ENCODE measurements around the gene NOCT. TPM values are rescaled to one million over a fixed set of nuclear protein-coding genes. Genes with fewer than 3 reads are reported as not detected.
"Not testable (repeated sequence)": the region's sequence is repeated elsewhere in the genome, so short reads cannot be mapped to it uniquely, and the experiment has no call there.

The NOCT gene
- total RNA-seq, 1 experiment from 2014 or later = 17.1 TPM

GRCh38 chr4:139018971-139019758, 3.6 kb downstream of the NOCT start:
- Histone ChIP-seq H3K36me3 (ENCODE audit: control insufficient read depth, insufficient read depth, low read length) (no peaks in the 10 kb centered on the region; the same call in none of the 2 replicates), H3K4me1 (ENCODE audit: control insufficient read depth, insufficient read depth, low read length) (peaks cover 23% of the 10 kb centered on the region), H3K27me3 (ENCODE audit: control insufficient read depth, insufficient read depth, low read length) (no peaks in the 10 kb centered on the region), H3K4me3 (ENCODE audit: low read depth in 2 of 2, low read length in 2 of 2) (peak overlapping the region in 1 of 2 experiments; percentile 91; a peak in 2 of 4 replicates), H3K9me3 (ENCODE audit: control insufficient read depth, insufficient read depth, low read depth, low read length) (no peaks in the 10 kb centered on the region), H3K27ac (ENCODE audit: low read length) (no peak overlapping the region)
- TF ChIP-seq TCF7L2 (IDR thresholded peaks at IDR 0.05; ENCODE audit: low read depth, low read length) (no peak), CTCF (IDR thresholded peaks at IDR 0.05) (no peak), REST (IDR thresholded peaks at IDR 0.05; ENCODE audit: insufficient read depth in 1 of 2, low read depth in 2 of 2, low read length in 1 of 2) (no peak), POLR2AphosphoS5 (IDR thresholded peaks at IDR 0.05; ENCODE audit: low read depth, low read length) (no peak), SIN3A (IDR thresholded peaks at IDR 0.05; ENCODE audit: borderline replicate concordance, insufficient read depth, low read depth, low read length) (no peak)
- in situ Hi-C loops (cut with HindIII; ENCODE audit: low pct_unique_long_range_greater_than_20kb, low sequenced_read_pairs) = no loop called here
- ChIA-PET POLR2A (no interaction called here), CTCF (no interaction called here)
- no TSS peak for BruUV-seq (replicated peaks)
- no peak for ATAC-seq
- DNase-seq (ENCODE audit: low read depth, low spot score) = no peak
- intact Hi-C loops (cut with micrococcal nuclease; ENCODE audit: unreplicated experiment) = no loop called here

GRCh38 chr4:139020384-139020783, 4.8 kb downstream of the NOCT start:
- H3K4me3 ChIP-seq (ENCODE audit: low read depth in 2 of 2, low read length in 2 of 2) = no peak overlapping the region
- peaks cover 13% of the 10 kb centered on the region for H3K4me1 ChIP-seq (ENCODE audit: control insufficient read depth, insufficient read depth, low read length)
- POLR2A ChIA-PET = interaction anchor here (0.7 kb wide), 1 partner anchor 1112 kb away, joined by 6 read pairs; no protein-coding TSS in a partner anchor
- in situ Hi-C loops (cut with HindIII; ENCODE audit: low pct_unique_long_range_greater_than_20kb, low sequenced_read_pairs) = no loop called here
- BruUV-seq (replicated peaks) = no TSS peak
- H3K9me3 ChIP-seq (ENCODE audit: control insufficient read depth, insufficient read depth, low read depth, low read length) = no peaks in the 10 kb centered on the region
- H3K27me3 ChIP-seq (ENCODE audit: control insufficient read depth, insufficient read depth, low read length) = no peaks in the 10 kb centered on the region
- TF ChIP-seq POLR2AphosphoS5 (IDR thresholded peaks at IDR 0.05; ENCODE audit: low read depth, low read length) (no peak), REST (IDR thresholded peaks at IDR 0.05; ENCODE audit: insufficient read depth in 1 of 2, low read depth in 2 of 2, low read length in 1 of 2) (no peak), TCF7L2 (IDR thresholded peaks at IDR 0.05; ENCODE audit: low read depth, low read length) (no peak), CTCF (IDR thresholded peaks at IDR 0.05) (no peak), SIN3A (IDR thresholded peaks at IDR 0.05; ENCODE audit: borderline replicate concordance, insufficient read depth, low read depth, low read length) (no peak)
- CTCF ChIA-PET = no interaction called here
- intact Hi-C loops (cut with micrococcal nuclease; ENCODE audit: unreplicated experiment) = no loop called here
- no peak for ATAC-seq
- no peaks in the 10 kb centered on the region; the same call in none of the 2 replicates for H3K36me3 ChIP-seq (ENCODE audit: control insufficient read depth, insufficient read depth, low read length)
- H3K27ac ChIP-seq (ENCODE audit: low read length) = no peak overlapping the region
- DNase-seq (ENCODE audit: low read depth, low spot score) = no peak

- H3K27ac ChIP-seq (ENCODE audit: low read length); CTCF ChIA-PET; BruUV-seq (replicated peaks); POLR2A ChIA-PET; DNase-seq (ENCODE audit: low read depth, low spot score); H3K4me3 ChIP-seq (ENCODE audit: low read depth in 2 of 2, low read length in 2 of 2); H3K36me3 ChIP-seq (ENCODE audit: control insufficient read depth, insufficient read depth, low read length); ATAC-seq; intact Hi-C loops (cut with micrococcal nuclease; ENCODE audit: unreplicated experiment); in situ Hi-C loops (cut with HindIII; ENCODE audit: low pct_unique_long_range_greater_than_20kb, low sequenced_read_pairs); H3K9me3 ChIP-seq (ENCODE audit: control insufficient read depth, insufficient read depth, low read depth, low read length); H3K27me3 ChIP-seq (ENCODE audit: control insufficient read depth, insufficient read depth, low read length): not testable (repeated sequence)
- peaks cover 13% of the 10 kb centered on the region for H3K4me1 ChIP-seq (ENCODE audit: control insufficient read depth, insufficient read depth, low read length)
These were observed 5.5 kb downstream of the NOCT start for GRCh38 chr4:139021071-139021470.

Data from Panc1 (cell line).